GM12865 (cell line): Measurements from ENCODE around the gene SV2C.

Source experiments
- DNase-seq: peaks from one replicate; pipeline ENCODE4 v3.0.0; 2010; ENCODE audit warnings: low read depth
- H3K4me3 ChIP-seq: 2 replicates; pipeline ENCODE4 v1.5.1; 2011; ENCODE audit warnings: mild to moderate bottlenecking, low read depth, low read length, control low read depth
- CTCF ChIP-seq: IDR thresholded peaks from 2 replicates; pipeline ENCODE4 v1.5.1; 2011; ENCODE audit warnings: low read length, control low read depth, low read depth, inconsistent platforms; ENCODE audit not compliant: insufficient read depth; ENCODE audit errors: missing control alignments

SV2C gene

GRCh38 chr5:76210946-76211345 is 127.8 kb downstream of the SV2C start:
- no peak overlapping the region for H3K4me3 ChIP-seq
- TF ChIP-seq CTCF, result no peak
- DNase-seq, result no peak

GRCh38 chr5:76213858-76214257 is 130.7 kb downstream of the SV2C start:
- TF ChIP-seq CTCF, result no peak
- no peak for DNase-seq
- no peak overlapping the region for H3K4me3 ChIP-seq

- TF ChIP-seq CTCF, result no peak
- H3K4me3 ChIP-seq, result no peak overlapping the region
- DNase-seq, result no peak
These were observed 133.6 kb downstream of the SV2C start for GRCh38 chr5:76216748-76217147.

GRCh38 chr5:76219636-76220035 is 136.5 kb downstream of the SV2C start:
- peak; percentile 3 for DNase-seq
- TF ChIP-seq CTCF, result no peak
- no peak overlapping the region for H3K4me3 ChIP-seq

GRCh38 chr5:76221311-76221710 is 138.1 kb downstream of the SV2C start:
- no peak for DNase-seq
- no peak for TF ChIP-seq CTCF
- H3K4me3 ChIP-seq, result no peak overlapping the region

- no peak for TF ChIP-seq CTCF
- no peak overlapping the region for H3K4me3 ChIP-seq
- DNase-seq, result no peak
These were observed 139.1 kb downstream of the SV2C start for GRCh38 chr5:76222318-76222717.

GRCh38 chr5:76223696-76224095 is 140.5 kb downstream of the SV2C start:
- no peak overlapping the region for H3K4me3 ChIP-seq
- peak; percentile 5 for DNase-seq
- TF ChIP-seq CTCF, result no peak
